Measurements from ENCODE around the gene SEMA3B.

The SEMA3B gene

GRCh38 chr3:50326182-50326541 lies 57.2 kb downstream of the SEMA3B start:
- Histone ChIP-seq H3K9me3 (ENCODE audit: control insufficient read depth, insufficient read depth, low read depth, low read length) (no peaks in the 10 kb centered on the region), H3K4me3 (ENCODE audit: low read depth, low read length) (no peak overlapping the region), H3K36me3 (ENCODE audit: control insufficient read depth in 2 of 2, insufficient read depth in 1 of 2, low read length in 2 of 2) (peaks cover 3 to 56% of the 10 kb centered on the region in 2 experiments), H3K4me1 (ENCODE audit: control insufficient read depth, insufficient read depth, low read length) (no peaks in the 10 kb centered on the region), H3K27ac (ENCODE audit: extremely low read depth, low read depth, low read length) (no peak overlapping the region)
- ChIA-PET CTCF (interaction anchor here (0.7 to 1.3 kb wide), 3 partner anchors 66 to 216 kb away, joined by 3 to 6 read pairs (median 4); no protein-coding TSS in a partner anchor), POLR2A (no interaction called here)
- TF ChIP-seq ZBTB7A (tag by site-specific recombination; IDR thresholded peaks at IDR 0.05; ENCODE audit: low read depth) (no peak), ZNF214 (tag by site-specific recombination; IDR thresholded peaks at IDR 0.05; ENCODE audit: borderline replicate concordance) (no peak), KLF10 (tag by site-specific recombination; IDR thresholded peaks at IDR 0.05) (no peak), TRIM28 (IDR thresholded peaks at IDR 0.05; ENCODE audit: borderline replicate concordance, low read length) (no peak), ZSCAN23 (tag by site-specific recombination; IDR thresholded peaks at IDR 0.05) (no peak), ZNF311 (tag by site-specific recombination; IDR thresholded peaks at IDR 0.05; ENCODE audit: borderline replicate concordance) (no peak), ZNF626 (tag by site-specific recombination; IDR thresholded peaks at IDR 0.05) (no peak), TSHZ1 (tag by site-specific recombination; IDR thresholded peaks at IDR 0.05; ENCODE audit: borderline replicate concordance) (no peak), ZNF121 (tag by site-specific recombination; IDR thresholded peaks at IDR 0.05) (no peak), KLF9 (tag by site-specific recombination; IDR thresholded peaks at IDR 0.05; ENCODE audit: low read depth) (no peak), ZNF488 (tag by site-specific recombination; IDR thresholded peaks at IDR 0.05) (no peak), ZIC2 (tag by site-specific recombination; IDR thresholded peaks at IDR 0.05) (no peak), ZNF302 (tag by site-specific recombination; IDR thresholded peaks at IDR 0.05; ENCODE audit: low read depth) (no peak), ZNF777 (tag by site-specific recombination; IDR thresholded peaks at IDR 0.05; ENCODE audit: borderline replicate concordance) (no peak)

GRCh38 chr3:50327129-50327528 lies 58.2 kb downstream of the SEMA3B start:
- H3K36me3 ChIP-seq (ENCODE audit: control insufficient read depth in 2 of 2, insufficient read depth in 1 of 2, low read length in 2 of 2): peaks cover 3 to 66% of the 10 kb centered on the region in 2 experiments
- ChIA-PET POLR2A (interaction anchor here (1.4 to 2.6 kb wide), 9 partner anchors 10 to 67 kb away, joined by 3 to 63 read pairs (median 8); partner anchors contain the start of genes HYAL3, IFRD2, NAA80 and RASSF1), CTCF (no interaction called here)
- peak overlapping the region; percentile 59; the same call in 1 of the 2 replicates for H3K27ac ChIP-seq (ENCODE audit: extremely low read depth, low read depth, low read length)
- no peaks in the 10 kb centered on the region for H3K9me3 ChIP-seq (ENCODE audit: control insufficient read depth, insufficient read depth, low read depth, low read length)
- no peaks in the 10 kb centered on the region for H3K4me1 ChIP-seq (ENCODE audit: control insufficient read depth, insufficient read depth, low read length)
- H3K4me3 ChIP-seq (ENCODE audit: low read depth, low read length): peak overlapping the region; percentile 92
- TF ChIP-seq ZNF629 (tag by site-specific recombination; IDR thresholded peaks at IDR 0.05) (no peak), PRDM4 (tag by site-specific recombination; IDR thresholded peaks at IDR 0.05) (no peak), BCL11B (tag by site-specific recombination; IDR thresholded peaks at IDR 0.05; ENCODE audit: low read depth) (no peak), PBX3 (CRISPR knock-in tag; IDR thresholded peaks at IDR 0.05) (no peak), ZNF549 (tag by site-specific recombination; IDR thresholded peaks at IDR 0.05) (no peak), ZNF292 (tag by site-specific recombination; IDR thresholded peaks at IDR 0.05; ENCODE audit: borderline replicate concordance, low read depth) (no peak), ZNF19 (tag by site-specific recombination; IDR thresholded peaks at IDR 0.05; ENCODE audit: low read depth) (no peak), ZNF658 (tag by site-specific recombination; IDR thresholded peaks at IDR 0.05) (no peak), ZNF48 (tag by site-specific recombination; IDR thresholded peaks at IDR 0.05) (no peak), ZNF311 (tag by site-specific recombination; IDR thresholded peaks at IDR 0.05; ENCODE audit: borderline replicate concordance) (no peak), ZNF394 (tag by site-specific recombination; IDR thresholded peaks at IDR 0.05; ENCODE audit: borderline replicate concordance) (no peak), KLF9 (tag by site-specific recombination; IDR thresholded peaks at IDR 0.05; ENCODE audit: low read depth) (no peak), ZNF37A (tag by site-specific recombination; IDR thresholded peaks at IDR 0.05) (no peak), GLI2 (tag by site-specific recombination; IDR thresholded peaks at IDR 0.05; ENCODE audit: borderline replicate concordance, low read depth) (no peak), ZNF768 (tag by site-specific recombination; IDR thresholded peaks at IDR 0.05) (no peak), ZNF146 (tag by site-specific recombination; IDR thresholded peaks at IDR 0.05) (no peak)
